Measurements from ENCODE around the gene DLG2. TPM values are rescaled to one million over a fixed set of nuclear protein-coding genes. Genes with fewer than 3 reads are reported as not detected.

Gene DLG2
- total RNA-seq, 2 experiments from 2014 or later: 6.9 to 8.2 TPM

DNA sequence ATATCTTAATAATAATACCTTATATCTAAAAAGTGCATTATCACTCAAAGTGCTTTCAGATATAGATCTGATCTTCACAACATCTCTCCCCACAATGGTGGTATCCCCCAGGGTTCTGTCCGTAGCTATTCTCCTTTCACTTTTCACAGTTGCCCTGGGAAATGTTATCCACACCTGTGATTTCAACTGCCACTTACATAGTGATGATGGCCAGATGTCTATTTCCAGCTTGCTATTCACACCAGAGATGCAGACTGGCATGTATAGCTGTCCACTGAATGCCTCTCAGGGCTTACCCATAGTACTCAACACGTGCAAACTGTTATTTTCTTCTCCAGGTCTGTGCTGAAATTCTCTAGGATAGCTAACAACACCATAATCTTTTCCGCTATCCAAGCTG is 724.7 kb downstream of the DLG2 start:
- BruUV-seq (replicated peaks): no TSS peak
- ChIA-PET POLR2A (interaction anchor here (0.7 kb wide), 1 partner anchor 1945 kb away, joined by 3 read pairs; no protein-coding TSS in a partner anchor), CTCF (ENCODE audit: unreplicated experiment) (no interaction called here)
- Histone ChIP-seq H3K79me2 (ENCODE audit: insufficient read depth, low read depth, low read length) (no peaks in the 10 kb centered on the region), H3K4me2 (ENCODE audit: low read length) (no peak overlapping the region), H3K36me3 (ENCODE audit: insufficient read depth, low read length) (no peaks in the 10 kb centered on the region), H4K20me1 (ENCODE audit: insufficient read depth, low read length) (no peaks in the 10 kb centered on the region; the same call in 1 of the 2 replicates), H2AFZ (ENCODE audit: low read length) (no peak overlapping the region), H3K27ac (ENCODE audit: low read depth, low read length, poor library complexity, severe bottlenecking) (no peak overlapping the region), H3K9me2 (ENCODE audit: insufficient read depth, low read length) (no peaks in the 10 kb centered on the region), H3K4me3 (ENCODE audit: low read depth, low read length, poor library complexity, severe bottlenecking) (no peak overlapping the region), H3K4me1 (ENCODE audit: insufficient read depth, low read length, poor library complexity, severe bottlenecking) (no peaks in the 10 kb centered on the region), H3K9me3 (ENCODE audit: low read length) (no peaks in the 10 kb centered on the region)
- intact Hi-C loops (cut with micrococcal nuclease; ENCODE audit: unreplicated experiment): no loop called here
- TF ChIP-seq EZH2phosphoT487 (IDR thresholded peaks at IDR 0.05; ENCODE audit: borderline replicate concordance, low read depth, low read length): no peak
- TF ChIP-seq, protein P1, sequence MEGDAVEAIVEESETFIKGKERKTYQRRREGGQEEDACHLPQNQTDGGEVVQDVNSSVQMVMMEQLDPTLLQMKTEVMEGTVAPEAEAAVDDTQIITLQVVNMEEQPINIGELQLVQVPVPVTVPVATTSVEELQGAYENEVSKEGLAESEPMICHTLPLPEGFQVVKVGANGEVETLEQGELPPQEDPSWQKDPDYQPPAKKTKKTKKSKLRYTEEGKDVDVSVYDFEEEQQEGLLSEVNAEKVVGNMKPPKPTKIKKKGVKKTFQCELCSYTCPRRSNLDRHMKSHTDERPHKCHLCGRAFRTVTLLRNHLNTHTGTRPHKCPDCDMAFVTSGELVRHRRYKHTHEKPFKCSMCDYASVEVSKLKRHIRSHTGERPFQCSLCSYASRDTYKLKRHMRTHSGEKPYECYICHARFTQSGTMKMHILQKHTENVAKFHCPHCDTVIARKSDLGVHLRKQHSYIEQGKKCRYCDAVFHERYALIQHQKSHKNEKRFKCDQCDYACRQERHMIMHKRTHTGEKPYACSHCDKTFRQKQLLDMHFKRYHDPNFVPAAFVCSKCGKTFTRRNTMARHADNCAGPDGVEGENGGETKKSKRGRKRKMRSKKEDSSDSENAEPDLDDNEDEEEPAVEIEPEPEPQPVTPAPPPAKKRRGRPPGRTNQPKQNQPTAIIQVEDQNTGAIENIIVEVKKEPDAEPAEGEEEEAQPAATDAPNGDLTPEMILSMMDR (conservative IDR thresholded peaks at IDR 0.05; ENCODE audit: low read length): no peak
- no peak for DNase-seq (ENCODE audit: low spot score)

GRCh38 chr11:84901991-84902390 is 725.2 kb downstream of the DLG2 start:
- no peak overlapping the region for H3K4me2 ChIP-seq (ENCODE audit: low read length)
- no TSS peak for BruUV-seq (replicated peaks)
- no peak overlapping the region for H3K4me3 ChIP-seq (ENCODE audit: low read depth, low read length, poor library complexity, severe bottlenecking)
- H4K20me1 ChIP-seq (ENCODE audit: insufficient read depth, low read length): no peaks in the 10 kb centered on the region; the same call in 1 of the 2 replicates
- intact Hi-C loops (cut with micrococcal nuclease; ENCODE audit: unreplicated experiment): no loop called here
- no peaks in the 10 kb centered on the region for H3K36me3 ChIP-seq (ENCODE audit: insufficient read depth, low read length)
- no peak for DNase-seq (ENCODE audit: low spot score)
- ChIA-PET CTCF (ENCODE audit: unreplicated experiment) (no interaction called here), POLR2A (interaction anchor here (0.7 kb wide), 1 partner anchor 1944 kb away, joined by 3 read pairs; no protein-coding TSS in a partner anchor)
- H3K4me1 ChIP-seq (ENCODE audit: insufficient read depth, low read length, poor library complexity, severe bottlenecking): no peaks in the 10 kb centered on the region
- TF ChIP-seq EZH2phosphoT487 (IDR thresholded peaks at IDR 0.05; ENCODE audit: borderline replicate concordance, low read depth, low read length): no peak
- TF ChIP-seq, protein P1 (conservative IDR thresholded peaks at IDR 0.05; ENCODE audit: low read length): no peak
- no peaks in the 10 kb centered on the region for H3K9me2 ChIP-seq (ENCODE audit: insufficient read depth, low read length)
- no peaks in the 10 kb centered on the region for H3K79me2 ChIP-seq (ENCODE audit: insufficient read depth, low read depth, low read length)
- H2AFZ ChIP-seq (ENCODE audit: low read length): no peak overlapping the region
- H3K9me3 ChIP-seq (ENCODE audit: low read length): no peaks in the 10 kb centered on the region
- no peak overlapping the region for H3K27ac ChIP-seq (ENCODE audit: low read depth, low read length, poor library complexity, severe bottlenecking)

- TF ChIP-seq EZH2phosphoT487 (IDR thresholded peaks at IDR 0.05; ENCODE audit: borderline replicate concordance, low read depth, low read length): no peak
- TF ChIP-seq, protein P1 (conservative IDR thresholded peaks at IDR 0.05; ENCODE audit: low read length): peak; percentile 56
- no peak overlapping the region for H3K4me3 ChIP-seq (ENCODE audit: low read depth, low read length, poor library complexity, severe bottlenecking)
- POLR2A ChIA-PET: interaction anchor here (0.7 kb wide), 1 partner anchor 408 kb away, joined by 3 read pairs; no protein-coding TSS in a partner anchor
These were observed 727.4 kb downstream of the DLG2 start for GRCh38 chr11:84899740-84900139.

More at GRCh38 chr11:84899740-84900139, 727.4 kb downstream of the DLG2 start:
- intact Hi-C loops (cut with micrococcal nuclease; ENCODE audit: unreplicated experiment): no loop called here
- Histone ChIP-seq H2AFZ (ENCODE audit: low read length) (no peak overlapping the region), H3K36me3 (ENCODE audit: insufficient read depth, low read length) (no peaks in the 10 kb centered on the region), H3K4me2 (ENCODE audit: low read length) (no peak overlapping the region), H3K79me2 (ENCODE audit: insufficient read depth, low read depth, low read length) (no peaks in the 10 kb centered on the region), H4K20me1 (ENCODE audit: insufficient read depth, low read length) (no peaks in the 10 kb centered on the region; the same call in 1 of the 2 replicates), H3K27ac (ENCODE audit: low read depth, low read length, poor library complexity, severe bottlenecking) (no peak overlapping the region), H3K9me3 (ENCODE audit: low read length) (no peaks in the 10 kb centered on the region), H3K4me1 (ENCODE audit: insufficient read depth, low read length, poor library complexity, severe bottlenecking) (no peaks in the 10 kb centered on the region), H3K9me2 (ENCODE audit: insufficient read depth, low read length) (no peaks in the 10 kb centered on the region)
- CTCF ChIA-PET (ENCODE audit: unreplicated experiment): no interaction called here
- BruUV-seq (replicated peaks): no TSS peak
- DNase-seq (ENCODE audit: low spot score): peak; percentile 3
